ENCODE measurements around the gene MYMX. TPM values are rescaled to one million over a fixed set of nuclear protein-coding genes. Genes with fewer than 3 reads are reported as not detected.
"Not testable (repeated sequence)": the region's sequence is repeated elsewhere in the genome, so short reads cannot be mapped to it uniquely, and the experiment has no call there.

The MYMX gene
- total and polyA plus RNA-seq, 12 donors, result 0.41 to 2.3 (median 0.88) TPM; not detected in 6

- 79 to 90% methylated on average over 5 of the region's 5 CpGs for WGBS, 2 donors
- Histone ChIP-seq H3K27ac (no peak overlapping the region), H3K36me3 (no peaks in the 10 kb centered on the region), H3K4me3 (no peak overlapping the region), H3K9me3 (no peaks in the 10 kb centered on the region), H3K27me3 (no peaks in the 10 kb centered on the region), H3K4me1 (peaks cover 0 to 13% (median 0%) of the 10 kb centered on the region in 9 donors)
- intact Hi-C loops (cut with DNase I), result no loop called here
- no peak for ATAC-seq
- TF ChIP-seq CTCF (IDR thresholded peaks at IDR 0.05), result no peak
- no peak for DNase-seq
These were observed 22.4 kb upstream of the MYMX start for GRCh38 chr6:44194326-44194725.

- H3K4me1 ChIP-seq, result peaks cover 0 to 17% (median 0%) of the 10 kb centered on the region in 9 donors
- H3K9me3 ChIP-seq; ATAC-seq; intact Hi-C loops (cut with DNase I); DNase-seq; H3K27ac ChIP-seq; H3K27me3 ChIP-seq; H3K36me3 ChIP-seq; H3K4me3 ChIP-seq: not testable (repeated sequence)
- WGBS, 2 donors, result 96 to 97% methylated on average over 11 of the region's 11 CpGs
These were observed 20.4 kb upstream of the MYMX start for GRCh38 chr6:44196351-44196750.

- WGBS, 2 donors, result 88 to 95% methylated on average over 3 of the region's 3 CpGs
- H3K27me3 ChIP-seq, result no peaks in the 10 kb centered on the region
- H3K9me3 ChIP-seq, result no peaks in the 10 kb centered on the region
- H3K36me3 ChIP-seq, result no peaks in the 10 kb centered on the region
- no peak for DNase-seq
- no peak overlapping the region for H3K4me3 ChIP-seq
- intact Hi-C loops (cut with DNase I), result no loop called here
- H3K27ac ChIP-seq, result no peak overlapping the region
- ATAC-seq, result no peak
- peaks cover 8 to 26% (median 20%) of the 10 kb centered on the region in 9 donors for H3K4me1 ChIP-seq
- no peak for TF ChIP-seq CTCF (IDR thresholded peaks at IDR 0.05)
These were observed 18.0 kb upstream of the MYMX start for GRCh38 chr6:44198684-44199083.

- no peak for ATAC-seq
These were observed 16.8 kb upstream of the MYMX start for GRCh38 chr6:44199883-44200282.

More at GRCh38 chr6:44199883-44200282, 16.8 kb upstream of the MYMX start:
- intact Hi-C loops (cut with DNase I), result no loop called here
- no peak overlapping the region for H3K27ac ChIP-seq
- TF ChIP-seq CTCF (IDR thresholded peaks at IDR 0.05), result no peak
- H3K9me3 ChIP-seq, result no peaks in the 10 kb centered on the region
- peaks cover 8 to 29% (median 20%) of the 10 kb centered on the region in 9 donors for H3K4me1 ChIP-seq
- WGBS, 2 donors, result 88 to 91% methylated on average over 4 of the region's 4 CpGs
- H3K4me3 ChIP-seq, result no peak overlapping the region
- H3K36me3 ChIP-seq, result no peaks in the 10 kb centered on the region
- DNase-seq, result no peak
- H3K27me3 ChIP-seq, result no peaks in the 10 kb centered on the region
